DMS153 (cell line): ENCODE results near the gene RPL27.
"Not testable (repeated sequence)": the region's sequence is repeated elsewhere in the genome, so short reads cannot be mapped to it uniquely, and the experiment has no call there.

Experiments used
- DNase-seq: peaks from one replicate; lab custom pipeline; 2025; lab: John Stamatoyannopoulos, UW

Gene RPL27

GRCh38 chr17:42993913-42994312 lies 4.3 kb upstream of the RPL27 start:
- not testable (repeated sequence) for DNase-seq

- DNase-seq, result no peak
These were observed 732 bp upstream of the RPL27 start for GRCh38 chr17:42997390-42997983.

GRCh38 chr17:42999003-42999525 lies 845 bp downstream of the RPL27 start:
- DNase-seq, result no peak

- DNase-seq, result not testable (repeated sequence)
These were observed 2.7 kb downstream of the RPL27 start for GRCh38 chr17:43000894-43001293.

GRCh38 chr17:43003542-43004172 lies 5.4 kb downstream of the RPL27 start:
- no peak for DNase-seq

GRCh38 chr17:43006639-43007551 lies 8.7 kb downstream of the RPL27 start, which contains the start of gene IFI35:
TSS of gene IFI35 (plus strand) at chr17:43006784. CDS start at chr17:43006948, 164 bp downstream.
- DNase-seq, result no peak

- no peak for DNase-seq
These were observed 12.6 kb downstream of the RPL27 start for GRCh38 chr17:43010667-43011308.

- DNase-seq, result no peak
These were observed 13.7 kb downstream of the RPL27 start for GRCh38 chr17:43011728-43012472.

- DNase-seq, result no peak
These were observed 15.1 kb downstream of the RPL27 start for GRCh38 chr17:43013296-43013695.

- DNase-seq, result no peak
These were observed 15.9 kb downstream of the RPL27 start for GRCh38 chr17:43014020-43014648.

GRCh38 chr17:43014649-43015542 lies 16.7 kb downstream of the RPL27 start:
- no peak for DNase-seq

- no peak for DNase-seq
These were observed 17.4 kb downstream of the RPL27 start for GRCh38 chr17:43015579-43015978.

GRCh38 chr17:43016216-43016615 lies 18.0 kb downstream of the RPL27 start:
- no peak for DNase-seq

GRCh38 chr17:43018008-43018853 lies 20.0 kb downstream of the RPL27 start:
- no peak for DNase-seq

GRCh38 chr17:43018932-43019331 lies 20.7 kb downstream of the RPL27 start:
- no peak for DNase-seq

GRCh38 chr17:43019418-43019817 lies 21.2 kb downstream of the RPL27 start:
- DNase-seq, result no peak

GRCh38 chr17:43020030-43020621 lies 21.9 kb downstream of the RPL27 start:
- no peak for DNase-seq
